HG03520 (cell line): ENCODE data around the gene OSBPL8.

Experiments used
- ATAC-seq: cut with Tn5 transposase; IDR thresholded peaks from one replicate; pipeline ENCODE4 v1.9.1; 2021; ENCODE audit warnings: mild to moderate bottlenecking, moderate library complexity; ENCODE audit not compliant: unreplicated experiment

OSBPL8 gene

DNA sequence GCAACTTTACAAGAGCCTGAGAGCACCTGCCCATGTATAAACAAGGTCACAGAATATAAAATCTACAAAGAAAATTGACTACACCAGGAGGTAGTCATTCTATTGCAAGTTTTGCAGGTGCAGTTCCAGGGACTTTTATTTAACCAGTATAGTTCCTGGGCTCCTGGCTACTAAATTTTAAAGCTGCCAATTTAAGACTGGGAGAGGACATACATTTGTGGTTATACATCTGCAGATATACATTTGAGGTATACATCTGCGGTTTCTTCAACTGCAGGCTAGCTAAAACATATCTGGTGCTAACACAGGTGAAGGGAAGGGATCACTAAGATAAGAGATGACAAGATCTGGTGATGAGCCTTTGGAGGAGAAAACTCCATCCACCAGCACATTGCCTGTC is 241.6 kb downstream of the OSBPL8 start:
- ATAC-seq, result no peak

DNA sequence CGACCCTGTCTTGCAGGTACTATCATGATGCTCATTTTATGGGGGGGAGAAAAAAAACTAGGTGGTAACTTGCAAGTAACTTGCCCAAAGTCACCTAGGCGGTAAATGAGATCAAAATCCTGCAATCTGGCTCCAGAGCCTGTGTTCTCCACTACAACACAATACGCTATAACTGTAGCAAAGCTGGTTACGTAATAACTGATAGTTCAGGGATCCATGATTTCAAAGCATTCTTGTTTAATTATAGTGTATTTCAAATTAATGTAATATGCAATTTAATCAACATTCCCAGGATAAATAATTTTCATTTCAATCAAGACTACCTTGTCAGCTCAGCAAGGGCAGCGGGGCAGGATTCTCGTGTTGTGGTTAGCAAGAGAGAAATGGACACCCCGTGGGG is 243.1 kb downstream of the OSBPL8 start:
- no peak for ATAC-seq

DNA sequence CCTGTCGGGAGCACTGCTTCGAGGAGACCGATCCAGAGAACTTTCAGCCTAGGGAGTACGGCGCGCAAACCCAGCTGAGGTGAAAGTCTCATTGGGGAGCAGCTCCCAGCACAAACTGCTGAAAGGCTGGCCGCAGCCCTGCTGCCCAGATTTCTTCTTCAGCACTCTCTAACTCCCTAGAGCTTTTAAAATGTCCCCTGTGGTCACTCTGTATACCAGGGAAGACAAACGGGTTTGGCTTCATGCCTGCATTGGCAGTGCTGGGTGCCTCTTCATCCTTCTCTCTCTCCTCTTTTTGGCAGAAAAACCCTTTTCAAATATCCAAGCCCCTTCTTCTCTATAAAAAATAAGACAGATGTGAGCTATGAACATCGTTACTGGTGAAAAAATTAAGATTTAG is 246.3 kb downstream of the OSBPL8 start:
- no peak for ATAC-seq

DNA sequence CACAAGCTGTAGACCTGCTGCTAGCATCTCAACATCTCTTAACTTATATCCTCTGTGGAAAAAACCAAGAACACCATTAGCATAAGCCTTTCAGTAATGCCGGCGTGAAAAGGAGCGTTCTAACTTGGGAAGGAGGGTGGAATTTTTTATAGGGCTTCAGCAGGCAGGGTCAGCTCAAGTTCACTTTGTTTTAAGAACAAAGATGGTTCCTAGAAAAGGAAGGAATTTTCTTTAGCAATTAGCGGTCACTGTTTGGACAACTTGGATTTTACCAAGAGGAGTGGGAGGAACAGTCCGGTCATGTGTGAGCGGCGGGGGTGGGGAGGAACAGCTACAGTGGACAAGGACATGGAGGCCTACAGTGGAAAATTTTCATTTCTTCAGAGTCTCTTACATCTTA is 247.3 kb downstream of the OSBPL8 start:
- no peak for ATAC-seq

DNA sequence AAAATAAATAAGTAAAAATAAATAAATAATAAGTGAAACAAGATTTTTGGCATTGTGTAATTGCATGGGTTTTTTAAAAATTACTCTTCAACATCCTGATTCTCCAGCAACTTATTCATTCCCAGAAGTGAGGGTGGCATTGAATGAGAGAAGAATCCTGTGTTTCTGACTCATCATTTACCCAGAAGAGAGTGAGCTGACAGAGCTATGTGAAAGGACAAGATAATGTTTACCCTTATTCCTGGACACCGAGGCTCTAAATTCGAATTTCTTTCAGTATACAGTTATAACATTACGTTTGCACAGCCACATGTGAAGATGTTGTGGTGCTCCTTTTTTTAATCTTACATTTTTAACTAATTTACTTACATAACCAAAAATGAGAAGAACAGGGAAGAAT is 247.8 kb downstream of the OSBPL8 start:
- ATAC-seq, result no peak

- no peak for ATAC-seq
These were observed 249.5 kb downstream of the OSBPL8 start for GRCh38 chr12:76310110-76310509.

- no peak for ATAC-seq
These were observed 250.7 kb downstream of the OSBPL8 start for GRCh38 chr12:76308866-76309265.

DNA sequence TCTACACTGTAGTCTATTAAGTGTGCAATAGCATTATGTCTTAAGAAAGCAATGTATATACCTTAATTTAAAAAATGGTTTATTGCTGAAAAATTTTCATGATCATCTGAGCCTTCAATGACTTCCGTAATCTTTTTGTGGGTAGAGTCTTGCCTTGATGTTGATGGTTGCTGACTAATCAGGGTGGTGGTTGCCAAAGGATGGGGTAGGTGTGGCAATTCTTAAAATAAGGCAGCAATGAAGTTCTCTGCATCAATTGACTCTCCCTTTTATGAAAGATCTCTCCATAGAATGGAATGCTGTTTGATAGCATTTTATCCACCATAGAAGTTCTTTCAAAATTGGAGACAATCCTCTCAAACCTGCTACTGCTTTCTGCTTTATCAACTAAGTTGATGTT is 252.5 kb downstream of the OSBPL8 start:
- no peak for ATAC-seq

DNA sequence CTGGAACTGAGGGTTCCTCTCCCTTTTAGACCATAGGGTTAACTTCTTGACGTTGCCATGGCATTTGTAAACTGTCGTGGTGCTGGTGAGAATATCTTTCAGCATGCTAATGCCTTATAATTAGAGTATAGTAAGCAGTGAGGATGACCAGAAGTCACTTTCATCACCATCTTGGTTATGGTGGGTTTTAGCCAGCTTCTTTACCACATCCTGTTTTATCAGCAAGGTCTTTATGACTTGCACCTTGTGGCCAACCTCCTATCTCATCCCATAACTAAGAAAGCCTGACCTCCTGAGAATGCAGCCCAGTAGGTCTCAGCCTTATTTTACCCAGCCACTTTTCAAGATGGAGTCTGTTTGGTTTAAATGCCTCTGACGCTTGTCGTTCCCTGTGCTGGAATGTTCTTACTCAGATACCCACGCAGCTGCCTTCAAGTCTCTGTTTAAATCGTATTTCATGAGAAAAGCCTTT is 255.5 kb downstream of the OSBPL8 start:
- no peak for ATAC-seq

DNA sequence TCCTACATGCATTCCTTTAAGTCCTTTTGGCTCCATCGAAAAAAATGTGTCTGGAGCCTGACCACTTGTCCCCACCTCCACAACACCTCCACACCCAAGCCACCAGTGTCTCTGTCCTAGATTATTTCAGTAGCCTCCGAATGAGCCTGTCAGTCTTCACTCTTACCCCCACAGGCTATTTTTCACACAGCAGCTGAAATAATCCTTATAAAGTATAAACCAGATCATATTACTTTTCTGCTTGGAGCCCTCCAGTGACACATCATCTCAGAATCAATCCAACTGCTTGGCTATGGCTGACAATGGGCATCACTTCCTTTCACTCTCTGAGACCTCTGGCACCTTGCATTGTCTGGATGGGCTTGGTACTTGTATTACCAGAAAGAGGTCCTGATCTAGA is 256.2 kb downstream of the OSBPL8 start:
- ATAC-seq, result no peak
